ENCODE data around the gene TGIF2.

Gene TGIF2

GRCh38 chr20:36527331-36528125 is 45.9 kb upstream of the TGIF2 start:
- no peaks in the 10 kb centered on the region for H3K27me3 ChIP-seq (ENCODE audit: low read length)
- H3K36me3 ChIP-seq (ENCODE audit: low read length) = no peaks in the 10 kb centered on the region
- H3K4me2 ChIP-seq (ENCODE audit: low read depth, low read length, poor library complexity, severe bottlenecking) = no peak overlapping the region
- H4K20me1 ChIP-seq (ENCODE audit: low read depth, low read length) = no peaks in the 10 kb centered on the region
- no peaks in the 10 kb centered on the region for H3F3A ChIP-seq (ENCODE audit: insufficient read depth)
- no peak overlapping the region for H3K27ac ChIP-seq (ENCODE audit: low read depth, low read length)
- H2AFZ ChIP-seq (ENCODE audit: low read depth, low read length, severe bottlenecking) = no peak overlapping the region
- no peak overlapping the region for H3K9ac ChIP-seq (ENCODE audit: low read length)
- TF ChIP-seq CTCF (IDR thresholded peaks at IDR 0.05; ENCODE audit: insufficient read depth, low read length, poor library complexity, severe bottlenecking) (no peak), EZH2phosphoT487 (conservative IDR thresholded peaks at IDR 0.05; ENCODE audit: low read length) (no peak)
- H3K4me3 ChIP-seq (ENCODE audit: insufficient read depth, low read length, poor library complexity, severe bottlenecking) = no peak overlapping the region
- H3K9me3 ChIP-seq (ENCODE audit: insufficient read depth, low read length) = no peaks in the 10 kb centered on the region
- H3K79me2 ChIP-seq (ENCODE audit: insufficient read depth, low read length) = no peaks in the 10 kb centered on the region
- no peaks in the 10 kb centered on the region for H3K9me2 ChIP-seq (replicated peaks; ENCODE audit: insufficient read depth, low read length)

DNA sequence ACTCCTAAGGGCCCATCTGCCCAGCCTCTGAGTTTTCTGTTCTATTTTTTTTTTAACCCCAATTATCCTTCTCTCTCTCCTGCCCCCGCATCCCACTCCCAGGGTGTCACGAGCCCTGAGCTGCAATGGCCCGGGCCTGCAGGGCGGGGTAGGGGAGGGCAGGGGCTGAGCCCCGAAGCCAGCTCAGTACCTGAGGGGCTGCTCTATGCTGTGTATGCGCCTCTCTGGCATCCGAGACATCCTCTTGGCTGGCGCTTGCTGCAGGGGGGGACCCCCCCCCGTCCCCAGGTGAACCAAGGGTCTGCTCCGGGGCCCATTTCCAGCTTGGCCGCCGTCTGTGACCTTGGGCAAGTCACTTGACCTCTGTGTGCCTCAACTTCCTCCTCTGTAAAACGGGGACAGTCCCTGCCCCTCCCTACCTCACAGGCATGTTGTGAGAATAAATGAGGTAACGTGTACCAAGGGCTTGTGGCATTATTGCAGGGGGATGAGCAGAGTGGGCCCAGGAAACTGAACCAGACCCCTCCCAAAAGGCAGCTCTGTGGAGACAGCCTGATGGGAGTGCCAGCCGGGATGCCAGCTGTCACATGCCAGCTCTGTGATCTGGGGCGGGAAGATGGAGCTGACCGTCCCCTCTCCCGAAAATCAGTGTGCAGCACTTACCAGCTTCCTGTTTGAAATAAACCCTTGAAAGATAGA is 45.1 kb upstream of the TGIF2 start:
- no peaks in the 10 kb centered on the region for H3K9me3 ChIP-seq (ENCODE audit: insufficient read depth, low read length)
- no peak overlapping the region for H2AFZ ChIP-seq (ENCODE audit: low read depth, low read length, severe bottlenecking)
- H3K36me3 ChIP-seq (ENCODE audit: low read length) = no peaks in the 10 kb centered on the region
- H3F3A ChIP-seq (ENCODE audit: insufficient read depth) = no peaks in the 10 kb centered on the region
- no peaks in the 10 kb centered on the region for H3K79me2 ChIP-seq (ENCODE audit: insufficient read depth, low read length)
- H3K9me2 ChIP-seq (replicated peaks; ENCODE audit: insufficient read depth, low read length) = no peaks in the 10 kb centered on the region
- no peak overlapping the region for H3K4me3 ChIP-seq (ENCODE audit: insufficient read depth, low read length, poor library complexity, severe bottlenecking)
- TF ChIP-seq EZH2phosphoT487 (conservative IDR thresholded peaks at IDR 0.05; ENCODE audit: low read length) = no peak
- TF ChIP-seq CTCF (IDR thresholded peaks at IDR 0.05; ENCODE audit: insufficient read depth, low read length, poor library complexity, severe bottlenecking) = no peak
- H3K27me3 ChIP-seq (ENCODE audit: low read length) = no peaks in the 10 kb centered on the region
- no peak overlapping the region for H3K9ac ChIP-seq (ENCODE audit: low read length)
- no peak overlapping the region for H3K4me2 ChIP-seq (ENCODE audit: low read depth, low read length, poor library complexity, severe bottlenecking)
- no peaks in the 10 kb centered on the region for H4K20me1 ChIP-seq (ENCODE audit: low read depth, low read length)
- H3K27ac ChIP-seq (ENCODE audit: low read depth, low read length) = no peak overlapping the region

GRCh38 chr20:36528875-36529417 is 44.5 kb upstream of the TGIF2 start:
- no peak overlapping the region for H3K4me2 ChIP-seq (ENCODE audit: low read depth, low read length, poor library complexity, severe bottlenecking)
- no peak for TF ChIP-seq CTCF (IDR thresholded peaks at IDR 0.05; ENCODE audit: insufficient read depth, low read length, poor library complexity, severe bottlenecking)
- no peak for TF ChIP-seq EZH2phosphoT487 (conservative IDR thresholded peaks at IDR 0.05; ENCODE audit: low read length)
- no peak overlapping the region for H3K27ac ChIP-seq (ENCODE audit: low read depth, low read length)
- no peaks in the 10 kb centered on the region for H3K27me3 ChIP-seq (ENCODE audit: low read length)
- H3F3A ChIP-seq (ENCODE audit: insufficient read depth) = no peaks in the 10 kb centered on the region
- no peaks in the 10 kb centered on the region for H3K9me2 ChIP-seq (replicated peaks; ENCODE audit: insufficient read depth, low read length)
- no peaks in the 10 kb centered on the region for H3K79me2 ChIP-seq (ENCODE audit: insufficient read depth, low read length)
- no peaks in the 10 kb centered on the region for H3K9me3 ChIP-seq (ENCODE audit: insufficient read depth, low read length)
- H4K20me1 ChIP-seq (ENCODE audit: low read depth, low read length) = no peaks in the 10 kb centered on the region
- H3K36me3 ChIP-seq (ENCODE audit: low read length) = no peaks in the 10 kb centered on the region
- H2AFZ ChIP-seq (ENCODE audit: low read depth, low read length, severe bottlenecking) = no peak overlapping the region
- no peak overlapping the region for H3K4me3 ChIP-seq (ENCODE audit: insufficient read depth, low read length, poor library complexity, severe bottlenecking)
- no peak overlapping the region for H3K9ac ChIP-seq (ENCODE audit: low read length)

Data from SU-DHL-6 (cell line).